IPS DF 4.7 (cell line): ENCODE measurements around the gene KIF23.

Experiments used
- DNase-seq: peaks from one replicate; pipeline ENCODE4 v3.0.0-alpha.2; 2013; ENCODE audit warnings: low spot score; ENCODE audit errors: extremely low read depth

The KIF23 gene

GRCh38 chr15:69463182-69463756 is 49.1 kb downstream of the KIF23 start:
- no peak for DNase-seq

DNA sequence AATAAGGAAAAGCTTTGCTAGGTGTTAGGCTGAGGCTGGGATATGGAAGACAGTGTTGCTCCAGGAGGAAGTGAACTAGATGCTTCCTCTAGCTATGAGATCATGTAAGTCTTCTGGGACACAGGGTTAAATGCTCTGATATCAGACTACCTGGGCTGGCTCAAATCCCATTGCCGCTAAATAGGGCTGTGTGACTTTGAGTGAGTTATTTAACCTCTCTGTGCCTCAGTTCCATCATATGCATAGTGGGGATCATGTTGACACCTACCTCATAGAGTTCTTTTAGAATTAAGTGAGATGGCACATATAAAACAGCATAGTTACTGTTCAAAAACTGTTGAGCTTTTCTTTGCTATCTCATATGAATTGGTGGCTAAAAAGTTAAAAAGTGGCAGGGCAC is 51.1 kb downstream of the KIF23 start:
- DNase-seq = no peak

DNA sequence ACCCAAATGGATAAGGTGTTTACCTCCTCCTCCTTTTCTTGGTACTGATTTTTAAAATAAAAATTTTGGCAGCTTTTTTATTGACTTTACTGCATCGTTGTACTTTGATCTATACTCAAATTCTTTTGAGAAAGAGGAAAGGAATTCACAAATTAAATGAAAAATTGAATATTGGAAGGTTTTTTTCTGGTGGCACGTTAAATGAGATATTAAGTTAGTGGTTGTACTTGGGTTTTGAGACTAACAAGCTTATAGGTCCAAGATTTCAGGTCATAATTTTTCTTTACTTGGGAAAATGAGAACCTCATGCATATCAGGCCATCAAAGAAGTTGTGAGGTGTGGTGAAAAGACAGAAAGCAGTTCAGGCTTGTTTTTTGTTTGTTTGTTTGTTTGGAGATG is 52.6 kb downstream of the KIF23 start:
- DNase-seq = no peak

GRCh38 chr15:69467636-69468035 is 53.5 kb downstream of the KIF23 start:
- no peak for DNase-seq

GRCh38 chr15:69468241-69469121 is 54.3 kb downstream of the KIF23 start:
- DNase-seq = no peak

GRCh38 chr15:69469467-69470201 is 55.5 kb downstream of the KIF23 start:
- no peak for DNase-seq

DNA sequence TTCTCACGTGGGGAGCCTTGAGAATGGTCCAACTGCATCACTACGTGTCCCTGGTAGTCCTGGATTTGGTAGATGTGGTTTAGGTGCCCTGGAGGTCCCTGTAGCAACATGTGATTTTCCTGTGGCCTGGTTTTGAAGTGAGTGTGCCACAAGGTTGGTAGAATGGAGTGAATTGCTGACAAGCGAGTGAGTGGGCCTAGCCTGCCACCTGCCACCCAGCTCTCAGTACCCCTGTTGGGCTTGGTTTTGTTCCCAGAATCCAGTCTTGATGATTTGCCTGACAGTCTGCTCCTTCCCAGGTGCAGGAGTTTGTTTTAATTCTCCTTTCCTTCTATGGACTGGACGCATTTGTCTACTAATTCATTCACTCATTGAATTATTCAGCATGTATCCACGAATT is 57.9 kb downstream of the KIF23 start:
- no peak for DNase-seq

DNA sequence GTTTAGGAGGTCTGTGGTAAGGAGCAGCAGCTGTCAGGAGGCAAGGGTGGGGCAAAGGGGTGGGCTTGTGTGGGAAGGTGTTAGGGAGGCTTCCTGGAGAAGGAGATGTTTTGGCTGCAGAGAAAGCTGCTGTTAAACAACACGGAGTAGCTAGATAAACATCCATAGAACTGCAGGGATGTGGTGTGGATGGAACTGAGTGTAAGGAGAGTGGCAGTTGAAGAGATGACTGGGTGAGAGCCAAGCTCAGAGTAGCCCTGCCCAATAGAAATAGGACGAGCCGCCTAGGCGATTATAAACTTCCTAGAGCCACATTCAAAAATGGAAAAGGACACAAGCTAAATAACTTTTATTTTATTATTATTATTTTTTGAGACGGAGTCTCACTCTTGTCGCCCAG is 58.4 kb downstream of the KIF23 start:
- no peak for DNase-seq

DNA sequence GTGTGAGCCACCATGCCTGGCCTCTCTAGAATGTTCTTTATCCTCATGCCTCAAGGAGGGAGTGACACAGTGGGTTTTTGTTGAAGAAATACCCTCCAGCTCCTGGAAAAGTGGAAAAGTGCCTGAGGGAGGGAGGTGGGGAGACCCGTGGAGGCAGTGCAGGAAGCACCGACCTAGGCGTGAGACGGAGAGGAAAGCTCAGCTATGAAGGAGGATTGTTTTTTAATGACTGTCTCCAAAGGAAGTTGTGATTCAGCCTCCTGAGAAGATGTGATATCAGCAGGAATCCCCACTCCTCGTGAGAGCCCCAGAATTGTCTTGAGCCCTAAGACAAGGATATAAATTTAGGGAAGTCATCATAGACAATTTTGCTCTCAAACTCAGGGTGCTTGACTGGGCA is 60.1 kb downstream of the KIF23 start:
- no peak for DNase-seq

- DNase-seq = no peak
These were observed 60.8 kb downstream of the KIF23 start for GRCh38 chr15:69474846-69475455.

- DNase-seq = no peak
These were observed 61.7 kb downstream of the KIF23 start for GRCh38 chr15:69475769-69476358.

DNA sequence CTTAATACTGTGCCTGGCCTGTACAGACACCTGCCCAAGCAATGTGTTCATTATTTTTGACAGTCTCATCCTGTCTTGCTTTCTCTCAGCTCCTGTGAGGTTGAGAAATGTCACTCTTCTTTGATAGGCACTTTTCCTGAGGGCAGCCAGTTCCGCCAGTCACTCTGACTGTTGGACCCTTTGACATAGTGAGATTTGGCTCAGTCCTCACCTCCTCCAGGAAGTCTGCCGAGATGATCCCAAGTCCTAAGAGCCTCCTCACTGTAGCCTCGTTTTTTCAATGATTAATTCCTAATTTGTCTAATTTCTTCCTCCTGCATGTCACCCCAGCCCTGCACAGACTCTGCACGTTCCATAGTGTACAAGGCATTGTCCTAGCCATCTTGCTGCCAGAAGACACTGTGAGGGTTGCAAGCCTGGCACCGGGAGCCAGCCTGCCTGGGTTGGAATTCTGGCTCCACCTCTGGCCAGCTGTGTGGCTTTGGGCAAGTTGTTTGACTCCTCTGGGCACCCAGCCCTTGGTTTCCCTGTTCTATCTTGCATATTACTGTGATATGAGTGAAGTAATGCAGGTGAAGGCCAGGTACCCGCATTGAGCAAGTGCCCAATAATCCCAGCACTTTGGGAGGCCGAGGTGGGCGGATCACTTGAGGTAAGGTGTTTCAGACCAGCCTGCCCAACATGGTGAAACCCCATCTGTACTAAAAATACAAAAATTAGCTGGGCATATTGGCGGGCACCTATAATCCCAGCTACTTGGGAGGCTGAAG is 62.7 kb downstream of the KIF23 start:
- DNase-seq = no peak

- no peak for DNase-seq
These were observed 64.2 kb downstream of the KIF23 start for GRCh38 chr15:69478259-69478781.

- no peak for DNase-seq
These were observed 64.9 kb downstream of the KIF23 start for GRCh38 chr15:69479081-69479480.

GRCh38 chr15:69479971-69480370 is 65.8 kb downstream of the KIF23 start:
- DNase-seq = no peak

DNA sequence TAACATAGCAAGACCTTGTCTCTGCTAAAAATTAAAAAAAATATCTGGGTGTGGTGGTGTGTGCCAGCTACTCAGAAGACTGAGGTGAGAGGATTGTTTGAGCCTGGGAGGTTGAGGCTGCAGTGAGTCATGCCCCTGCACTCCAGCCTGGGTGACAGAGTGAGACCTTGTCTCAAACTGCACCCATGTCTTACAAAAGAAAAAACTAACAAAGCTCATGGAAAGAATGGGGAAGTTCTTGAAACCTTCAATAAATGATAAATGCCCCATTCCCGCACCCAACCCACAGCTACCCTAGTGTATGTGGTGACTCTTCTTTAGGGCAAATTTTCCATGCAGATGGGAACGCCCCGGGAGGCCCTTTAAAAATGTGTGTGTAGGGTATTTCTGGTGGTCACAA is 66.8 kb downstream of the KIF23 start:
- no peak for DNase-seq

DNA sequence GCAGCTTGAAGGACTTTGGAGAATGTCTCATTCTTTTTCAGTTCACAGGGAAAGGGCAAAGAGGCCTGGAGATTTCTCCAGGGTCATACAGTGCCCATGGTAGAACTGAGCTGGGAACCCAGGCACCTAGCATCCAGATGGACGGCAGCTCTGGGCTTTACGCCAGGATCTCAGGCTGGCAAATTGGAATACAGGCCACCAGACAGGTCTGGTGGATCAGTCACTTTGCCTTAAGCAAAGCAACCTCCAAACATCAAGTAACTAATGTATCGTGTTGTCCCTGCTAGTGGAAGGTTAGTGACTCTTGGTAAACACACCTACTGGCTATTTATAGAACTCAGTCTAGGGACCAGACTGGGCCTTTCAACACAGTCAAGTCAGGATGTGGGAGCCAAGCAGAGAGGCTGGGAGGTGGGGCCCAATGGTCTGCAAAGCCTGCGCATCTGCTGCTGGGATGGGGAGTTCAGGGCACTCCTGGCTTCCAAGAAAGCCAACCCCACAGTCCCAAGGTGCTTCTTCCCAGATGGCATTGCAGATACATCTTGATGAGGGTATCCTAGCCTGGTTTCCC is 68.6 kb downstream of the KIF23 start:
- no peak for DNase-seq

DNA sequence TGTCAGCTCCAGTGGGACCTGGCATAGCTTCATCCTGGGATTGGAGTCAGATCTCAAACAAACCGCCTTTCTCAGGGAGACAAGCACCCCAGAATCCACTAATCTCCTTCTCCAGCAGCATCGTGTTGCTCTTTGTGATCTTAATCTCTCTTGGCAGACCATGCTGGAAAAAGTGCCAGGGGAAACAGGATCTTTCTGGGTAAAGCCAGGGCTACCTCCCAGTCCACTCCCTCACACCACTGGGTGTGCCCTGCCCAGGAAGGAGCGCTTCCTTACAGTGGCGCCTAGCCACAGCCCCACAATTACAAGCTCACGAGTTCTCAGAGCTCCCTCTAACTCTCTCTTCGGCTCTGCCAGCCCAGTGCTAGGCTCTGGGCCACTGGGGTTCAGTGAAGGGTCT is 70.7 kb downstream of the KIF23 start:
- DNase-seq = no peak

- DNase-seq = no peak
These were observed 72.4 kb downstream of the KIF23 start for GRCh38 chr15:69486481-69487110.

GRCh38 chr15:69489073-69489571 is 75.0 kb downstream of the KIF23 start:
- DNase-seq = no peak
